GM04504 (cell line): Measurements from ENCODE around the gene OGDH.

ENCODE experiments used
- DNase-seq: peaks from one replicate; pipeline ENCODE4 v3.0.0-alpha.2; 2012; ENCODE audit warnings: low read depth

Gene OGDH

DNA sequence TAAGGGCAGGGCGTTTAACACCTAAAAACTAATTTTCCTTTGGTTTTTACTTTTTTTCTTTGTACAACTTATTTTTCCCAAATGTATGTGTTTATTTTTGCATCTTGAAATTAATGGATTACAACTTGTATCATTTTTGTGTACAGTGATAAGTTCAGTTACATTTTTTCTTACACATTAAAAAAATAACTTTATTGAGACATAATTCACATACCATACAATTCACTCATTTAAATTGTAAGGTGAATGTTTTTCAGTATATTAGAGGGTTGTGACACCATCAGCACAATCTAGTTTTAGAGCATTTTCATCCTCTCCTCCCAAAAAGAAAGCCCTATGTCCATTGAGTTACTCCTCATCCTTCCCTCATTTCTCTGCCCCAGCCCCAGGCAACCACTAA lies 11.6 kb downstream of the OGDH start:
- no peak for DNase-seq

DNA sequence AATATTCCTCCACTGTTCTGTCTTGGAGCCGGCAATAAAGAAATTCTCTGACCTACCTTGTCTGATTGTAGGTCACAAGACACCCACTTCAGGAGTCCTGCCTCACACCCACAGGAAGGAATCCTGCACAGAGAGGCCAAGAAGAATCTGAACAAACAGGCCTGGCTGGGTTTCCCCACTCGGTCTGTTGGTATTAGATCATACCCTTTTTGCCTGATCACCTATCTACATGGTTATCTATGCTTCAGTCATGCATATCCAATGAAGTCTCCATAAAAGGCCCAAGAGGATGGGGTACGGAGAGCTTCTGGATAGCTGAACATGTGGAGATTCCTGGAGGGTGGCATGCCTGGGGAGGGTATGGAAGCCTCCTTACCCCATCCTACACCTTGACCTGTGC lies 12.3 kb downstream of the OGDH start:
- DNase-seq, result no peak

DNA sequence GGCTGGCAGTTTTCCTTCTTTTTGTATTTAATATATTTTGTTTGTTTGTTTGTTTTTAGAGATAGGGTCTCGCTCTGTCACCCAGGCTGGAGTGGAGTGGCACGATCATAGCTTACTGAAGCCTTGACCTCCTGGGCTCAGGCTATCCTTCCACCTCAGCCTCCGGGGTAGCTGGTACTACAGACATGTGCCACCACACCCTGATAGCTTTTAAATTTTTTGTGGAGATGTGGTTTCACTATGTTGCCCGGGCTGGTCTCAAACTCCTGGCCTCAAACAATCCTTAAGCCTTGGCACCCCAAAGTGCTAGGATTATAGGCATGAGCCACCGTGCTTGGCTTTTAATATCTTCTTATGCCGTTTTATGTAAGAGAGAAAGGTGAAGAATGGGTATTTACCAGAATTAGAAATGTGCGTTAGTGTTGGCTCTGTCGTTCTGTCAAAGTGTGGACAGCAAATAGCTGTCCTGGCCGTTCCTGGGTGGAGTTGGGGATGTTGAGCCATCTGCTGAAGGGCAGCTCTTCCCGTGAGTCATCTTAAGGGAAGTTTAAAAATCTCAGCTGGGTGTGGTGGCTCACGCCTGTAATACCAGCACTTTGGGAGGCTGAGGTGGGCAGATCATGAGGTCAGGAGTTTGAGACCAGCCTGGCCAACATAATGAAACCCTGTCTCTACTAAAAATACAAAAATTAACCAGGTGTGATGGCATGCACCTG lies 14.8 kb downstream of the OGDH start:
- DNase-seq, result no peak

DNA sequence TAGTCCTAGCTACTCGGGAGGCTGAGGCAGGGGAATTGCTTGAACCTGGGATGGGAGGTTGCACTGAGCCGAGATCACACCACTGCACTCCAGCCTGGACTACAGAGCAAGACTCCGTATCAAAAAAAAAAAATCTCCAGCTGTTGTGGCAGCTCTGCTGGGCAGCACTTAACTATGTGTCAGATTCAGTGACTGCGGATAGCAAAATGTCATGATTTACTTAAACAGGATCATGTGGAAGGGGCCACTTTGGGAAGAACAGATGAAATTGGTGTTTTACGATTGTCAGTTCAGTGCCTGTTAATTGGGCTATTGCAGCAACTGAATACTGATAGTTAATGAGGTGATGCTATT lies 15.3 kb downstream of the OGDH start:
- no peak for DNase-seq

DNA sequence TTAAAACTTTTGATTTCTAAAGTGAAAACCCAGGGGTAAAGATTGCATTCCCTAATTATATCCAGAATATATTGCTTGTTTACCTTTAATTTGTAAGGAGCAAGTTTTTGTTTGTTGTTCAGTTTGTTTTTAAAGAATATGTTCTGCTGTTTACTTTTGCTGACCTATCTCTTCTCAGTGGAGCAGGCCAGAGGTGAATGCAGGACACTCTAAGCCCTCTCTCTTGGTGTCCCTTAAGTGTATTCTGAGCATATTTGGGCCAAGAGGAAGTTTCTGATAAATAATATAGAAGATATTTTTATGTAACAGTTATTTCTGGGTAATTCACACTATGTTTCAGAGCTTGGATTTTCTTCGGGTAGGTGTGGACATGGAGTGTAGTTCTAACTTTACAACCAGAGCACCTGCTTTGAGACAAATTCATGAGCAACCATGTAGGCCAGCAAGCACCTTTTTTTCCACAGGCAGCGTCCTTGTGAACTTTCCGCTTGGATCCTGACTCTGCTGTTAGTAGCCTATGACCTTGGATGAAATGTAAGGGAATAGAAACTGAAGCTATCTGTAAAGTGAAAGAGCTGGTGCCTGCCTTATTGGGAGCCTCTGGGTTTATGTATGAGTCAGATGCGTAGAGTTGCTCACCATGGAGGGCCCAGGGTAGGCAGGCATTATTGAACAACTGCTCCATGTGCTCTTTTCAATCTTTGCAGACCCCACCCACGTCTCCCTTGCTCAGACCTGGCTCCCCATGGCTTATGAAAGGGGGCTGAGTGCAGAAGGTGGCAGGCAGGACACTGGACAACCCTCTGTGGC lies 16.1 kb downstream of the OGDH start:
- DNase-seq, result no peak

DNA sequence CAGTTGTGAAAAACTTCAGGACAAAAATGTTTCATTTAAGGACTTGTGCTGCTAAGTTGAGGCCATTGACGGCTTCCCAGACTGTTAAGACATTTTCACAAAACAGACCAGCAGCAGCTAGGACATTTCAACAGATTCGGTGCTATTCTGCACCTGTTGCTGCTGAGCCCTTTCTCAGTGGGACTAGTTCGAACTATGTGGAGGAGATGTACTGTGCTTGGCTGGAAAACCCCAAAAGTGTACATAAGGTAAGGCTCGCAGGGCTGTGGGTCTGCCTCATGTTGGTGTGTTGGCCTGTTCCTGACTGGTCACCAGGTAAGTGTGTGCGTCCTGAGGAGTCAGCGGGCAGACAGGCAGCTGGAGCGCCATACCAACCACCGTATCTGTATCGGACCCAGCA lies 17.9 kb downstream of the OGDH start:
- DNase-seq, result no peak

DNA sequence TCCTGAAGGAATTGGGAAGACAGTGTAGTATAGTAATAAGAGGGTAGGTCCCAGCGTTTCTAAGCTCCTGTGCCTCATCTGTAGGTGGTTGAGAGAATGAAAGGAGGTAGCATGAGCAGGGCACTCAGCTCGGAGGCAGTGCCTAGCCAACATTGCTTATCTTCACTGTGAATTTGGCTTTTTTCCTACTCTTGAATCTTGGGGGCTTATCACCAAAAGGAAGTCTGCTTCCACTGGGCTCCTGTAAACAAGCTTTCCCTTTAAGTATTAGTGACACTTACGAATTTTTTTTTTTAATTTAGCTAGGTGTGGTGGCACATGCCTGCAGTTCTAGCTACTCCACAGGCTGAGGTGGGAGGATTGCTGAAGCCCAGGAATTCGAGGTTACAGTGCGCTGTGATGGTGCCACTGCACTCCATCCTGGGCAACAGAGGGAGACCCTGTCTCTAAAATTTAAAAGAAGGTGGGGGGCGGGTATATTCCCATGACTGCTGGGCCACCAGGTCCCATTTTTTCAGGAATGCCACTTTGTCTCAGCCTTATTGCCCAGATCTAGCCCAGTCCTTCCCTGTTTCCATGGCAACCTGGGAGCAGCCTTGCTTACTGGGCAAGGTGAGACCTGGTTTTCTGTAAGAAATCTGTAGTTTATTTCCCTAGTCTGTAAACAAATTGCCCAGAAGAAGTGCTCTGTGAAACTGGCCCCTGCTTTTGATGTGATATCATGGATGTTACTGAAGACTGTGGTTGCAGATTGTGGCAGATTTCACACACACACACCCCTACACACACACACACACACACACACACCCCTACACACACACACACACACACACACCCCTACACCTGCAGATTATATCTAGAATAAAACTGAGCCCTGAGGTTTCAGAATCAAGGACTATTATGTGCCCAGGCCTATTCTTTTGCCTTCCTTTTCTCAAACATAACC lies 19.4 kb downstream of the OGDH start:
- no peak for DNase-seq

DNA sequence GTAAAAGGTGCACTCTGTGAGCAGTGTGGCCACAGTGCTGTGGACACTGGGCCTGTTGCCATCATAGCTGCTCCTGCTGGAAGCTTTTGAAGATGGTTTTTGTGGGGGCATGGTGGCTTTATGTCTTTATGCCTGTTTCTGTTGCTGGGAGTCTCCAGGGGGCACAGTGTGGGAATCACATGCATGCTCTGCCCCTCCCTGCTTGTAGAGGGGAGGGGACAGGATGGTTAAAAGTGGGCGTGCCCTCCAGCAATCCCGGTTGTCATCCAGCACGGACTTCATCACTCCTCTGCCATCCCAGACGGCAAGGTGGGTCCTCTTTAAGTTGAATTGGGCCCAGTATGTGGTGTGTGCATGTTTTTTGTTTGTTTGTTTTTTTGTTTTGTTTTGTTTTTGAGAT lies 20.2 kb downstream of the OGDH start:
- no peak for DNase-seq

DNA sequence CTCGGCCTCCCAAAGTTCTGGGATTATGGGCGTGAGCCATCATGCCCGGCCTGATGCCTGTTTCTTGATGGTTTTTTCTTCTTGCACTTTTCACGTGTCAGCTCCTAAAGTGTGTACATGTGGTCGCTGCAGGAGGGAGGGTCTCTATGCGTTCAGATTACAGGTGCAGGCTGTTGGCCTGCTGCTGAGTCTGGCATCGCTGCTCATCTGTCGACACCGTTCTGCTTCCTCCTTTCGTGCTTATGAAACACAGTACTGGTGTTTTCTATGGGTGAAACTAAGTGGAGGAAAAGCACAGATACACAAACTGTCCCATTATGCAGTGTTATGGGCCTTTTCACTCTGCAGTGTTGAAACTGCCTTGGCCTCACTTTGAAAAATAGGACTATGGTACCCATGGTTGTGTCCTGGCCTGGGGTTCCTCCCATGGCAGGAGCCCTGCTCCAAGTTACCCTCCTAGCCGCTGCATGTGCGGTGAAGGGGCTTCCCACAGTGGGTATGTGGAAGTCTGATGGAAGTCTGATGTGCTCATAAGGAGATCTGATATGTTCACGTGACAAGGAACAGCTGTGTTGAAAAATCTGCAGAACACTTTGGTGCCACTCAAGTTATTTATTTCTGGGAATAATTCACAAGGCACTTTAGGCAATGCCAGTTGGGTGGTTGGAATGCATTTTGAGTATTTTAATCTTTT lies 23.5 kb downstream of the OGDH start:
- no peak for DNase-seq

DNA sequence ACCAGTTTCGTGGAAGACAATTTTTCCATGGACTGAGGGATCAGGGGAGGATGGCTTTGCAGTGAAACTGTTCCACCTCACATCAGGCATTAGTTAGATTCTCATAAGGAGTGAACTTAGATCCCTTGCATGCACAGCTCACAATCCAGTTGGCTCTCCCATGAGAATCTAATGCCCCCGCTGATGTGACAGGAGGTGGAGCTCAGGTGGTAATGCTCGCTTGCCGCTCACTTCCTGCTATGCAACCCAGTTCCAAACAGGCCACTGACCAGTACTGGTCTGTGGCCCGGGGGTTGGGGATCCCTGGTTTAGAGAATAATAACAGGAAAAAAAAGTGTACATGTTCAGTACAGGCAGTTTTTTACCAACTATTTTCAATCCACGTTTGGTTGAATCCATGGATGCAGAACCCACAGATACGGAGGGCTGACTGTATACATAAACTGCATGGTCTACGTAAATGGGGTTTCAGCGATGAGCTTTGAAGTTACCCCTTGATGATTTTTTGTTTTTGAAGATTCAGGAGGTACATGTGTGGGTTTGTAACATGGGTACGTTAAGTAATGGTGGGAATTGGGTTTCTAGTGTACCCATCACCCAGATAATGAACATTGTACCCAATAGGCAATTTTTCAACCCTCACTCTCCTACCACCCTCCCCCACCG lies 24.5 kb downstream of the OGDH start:
- no peak for DNase-seq

DNA sequence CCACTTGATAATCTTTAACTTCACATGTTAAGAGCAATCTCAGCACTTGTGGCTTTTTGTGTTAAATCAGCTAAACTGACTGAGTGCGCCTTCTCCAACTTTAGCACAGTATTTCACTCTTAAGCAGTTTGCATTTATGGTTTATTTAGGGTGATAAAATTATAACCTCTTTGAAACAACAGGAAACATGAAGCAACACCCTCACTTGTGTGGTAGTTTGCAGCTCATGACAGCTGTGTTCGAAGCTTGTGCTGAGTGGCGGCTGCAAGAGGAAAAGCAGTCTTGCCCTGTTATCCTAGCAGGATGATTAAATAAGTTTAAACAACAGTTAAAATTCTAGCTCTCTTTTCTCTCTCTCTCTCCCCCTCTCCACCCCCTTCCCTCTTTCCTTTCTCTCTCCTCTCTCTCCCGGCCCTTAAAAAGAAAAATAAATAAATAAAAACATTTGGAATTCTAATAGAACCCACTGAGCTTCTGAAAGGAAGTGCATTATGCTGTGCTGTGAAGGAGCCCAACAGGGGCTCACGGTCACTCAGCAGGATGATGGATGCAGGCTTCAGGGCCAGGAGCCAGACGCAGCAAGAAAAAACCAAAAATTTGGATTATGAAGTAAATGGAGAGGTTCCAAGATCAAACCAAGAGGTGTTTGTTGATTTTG lies 25.2 kb downstream of the OGDH start:
- DNase-seq, result no peak

DNA sequence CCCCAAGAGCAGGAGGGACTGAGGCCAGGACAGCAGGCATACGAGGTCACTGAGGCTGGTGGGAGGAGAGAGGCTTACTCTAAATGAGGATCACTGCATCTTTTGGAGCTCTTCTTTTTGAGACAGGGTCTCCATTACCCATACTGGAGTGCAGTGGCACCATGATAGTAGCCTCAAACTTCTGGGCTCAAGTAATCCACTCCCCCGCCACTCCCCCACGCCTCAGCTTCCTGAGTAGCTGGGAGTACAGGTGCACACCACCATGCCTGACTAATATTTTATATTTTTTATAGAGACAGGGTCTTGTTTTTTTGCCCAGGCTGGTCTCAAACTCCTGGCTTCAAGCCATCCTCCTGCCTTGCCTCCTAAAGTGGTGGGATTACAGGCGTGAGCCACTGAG lies 25.8 kb downstream of the OGDH start:
- no peak for DNase-seq

DNA sequence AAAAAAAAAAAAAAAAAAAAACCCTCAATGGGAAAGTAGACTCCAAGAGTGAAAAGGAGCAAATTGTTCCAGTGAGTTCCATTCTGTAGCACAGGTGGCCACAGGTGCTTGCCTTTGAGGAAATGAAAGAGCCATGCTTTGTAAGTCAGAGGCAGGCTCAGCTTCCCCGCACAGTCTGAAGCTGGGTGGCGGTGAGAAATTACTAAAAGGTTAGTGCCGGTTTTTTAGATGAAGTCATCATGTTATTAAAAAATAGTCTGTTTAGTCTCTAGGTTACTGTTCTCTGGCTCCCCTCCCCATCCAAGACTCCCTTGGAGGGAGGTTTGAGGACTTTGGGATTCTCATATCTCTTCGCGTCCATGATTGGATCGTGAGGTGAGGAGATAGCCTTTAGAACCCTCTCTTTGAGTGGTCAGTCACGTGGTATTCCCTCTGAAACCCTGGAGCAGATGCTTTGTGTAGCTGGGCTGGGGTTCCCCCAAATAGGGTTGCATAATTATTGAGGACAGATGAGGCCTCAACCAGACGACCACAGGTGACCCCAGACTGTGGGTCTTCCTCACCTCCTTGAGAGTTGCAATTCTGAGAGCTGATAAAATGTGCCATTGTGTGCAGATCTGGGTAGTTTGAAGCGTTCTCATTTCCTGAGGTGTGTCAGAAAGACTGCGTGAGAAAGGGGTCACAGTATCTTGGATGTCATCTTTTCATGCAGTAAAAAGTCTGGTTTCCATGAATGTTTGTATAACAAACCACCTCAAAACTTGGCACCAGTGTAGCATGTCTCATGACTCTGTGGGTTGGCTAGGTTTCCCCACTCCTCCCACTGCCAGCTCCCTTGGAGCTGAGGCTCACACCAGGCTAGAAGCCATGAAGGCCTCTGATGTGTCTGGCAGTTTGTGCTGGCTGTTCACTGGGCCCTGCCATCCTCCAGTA lies 27.1 kb downstream of the OGDH start:
- peak; percentile 97 for DNase-seq

DNA sequence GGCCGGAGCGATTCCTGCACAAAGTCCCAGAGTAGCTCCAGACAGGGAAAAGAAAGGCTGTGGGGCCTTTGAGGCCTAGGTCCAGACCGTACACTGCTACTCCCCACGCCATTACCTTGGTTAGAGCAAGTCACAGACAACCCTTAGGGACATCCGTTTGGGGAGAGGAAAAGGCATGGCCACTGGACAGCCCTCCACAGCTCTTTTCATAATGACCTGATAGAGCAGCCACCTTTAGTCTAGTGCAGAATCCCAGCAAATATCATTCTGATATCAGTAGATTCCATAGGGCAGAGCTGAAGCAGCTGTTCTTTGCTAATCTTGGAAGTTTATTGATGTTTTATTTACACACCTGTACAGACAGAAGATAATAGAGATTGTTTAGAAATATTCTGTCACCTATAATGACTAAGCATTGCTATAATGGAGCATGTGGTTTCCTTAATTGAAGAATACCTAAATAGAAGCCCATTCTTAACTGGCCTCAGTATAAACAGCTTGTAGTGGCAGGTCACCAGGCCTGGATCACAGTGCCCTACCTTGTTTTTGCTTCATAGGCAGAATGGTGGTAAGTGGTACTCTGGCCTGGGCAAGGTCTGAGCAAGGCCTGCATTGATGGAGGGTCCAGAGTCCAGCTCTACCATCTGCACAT lies 27.9 kb downstream of the OGDH start:
- no peak for DNase-seq

DNA sequence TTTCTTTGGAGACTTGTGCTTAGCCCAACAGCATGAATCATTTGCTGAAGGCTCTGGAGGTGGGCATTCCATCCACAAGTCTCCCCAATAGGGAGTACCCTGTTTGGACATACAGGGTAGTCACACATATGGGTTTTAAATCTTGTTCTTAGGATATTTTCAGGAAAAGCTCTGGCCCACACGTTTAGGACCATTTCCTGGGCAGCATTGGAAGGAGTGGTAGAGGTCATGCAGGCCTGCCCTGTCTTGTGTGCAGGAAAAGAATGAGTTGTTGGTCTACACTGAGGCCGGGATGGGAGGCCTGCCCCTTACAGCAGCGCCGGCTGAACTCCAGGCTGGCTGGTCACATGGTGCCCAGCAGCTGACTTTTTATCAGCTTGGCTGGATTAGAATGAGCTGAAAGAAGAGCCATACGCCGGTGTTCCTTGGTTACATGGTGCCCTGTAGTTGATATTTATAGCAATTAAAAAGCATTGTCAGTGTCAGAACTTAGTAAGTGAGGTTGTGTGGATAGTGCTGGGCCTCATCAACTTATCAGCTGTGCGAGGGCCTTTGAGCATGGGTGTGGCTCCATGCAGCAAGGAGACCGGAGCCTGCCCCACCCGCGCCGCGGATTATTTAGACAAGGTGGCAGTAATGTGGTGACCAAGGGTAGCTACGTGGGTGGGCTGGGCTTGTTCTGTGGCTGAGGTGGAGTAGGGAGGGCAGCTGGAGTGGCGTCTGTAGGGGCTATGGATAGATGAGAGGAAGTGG lies 28.6 kb downstream of the OGDH start:
- DNase-seq, result no peak

DNA sequence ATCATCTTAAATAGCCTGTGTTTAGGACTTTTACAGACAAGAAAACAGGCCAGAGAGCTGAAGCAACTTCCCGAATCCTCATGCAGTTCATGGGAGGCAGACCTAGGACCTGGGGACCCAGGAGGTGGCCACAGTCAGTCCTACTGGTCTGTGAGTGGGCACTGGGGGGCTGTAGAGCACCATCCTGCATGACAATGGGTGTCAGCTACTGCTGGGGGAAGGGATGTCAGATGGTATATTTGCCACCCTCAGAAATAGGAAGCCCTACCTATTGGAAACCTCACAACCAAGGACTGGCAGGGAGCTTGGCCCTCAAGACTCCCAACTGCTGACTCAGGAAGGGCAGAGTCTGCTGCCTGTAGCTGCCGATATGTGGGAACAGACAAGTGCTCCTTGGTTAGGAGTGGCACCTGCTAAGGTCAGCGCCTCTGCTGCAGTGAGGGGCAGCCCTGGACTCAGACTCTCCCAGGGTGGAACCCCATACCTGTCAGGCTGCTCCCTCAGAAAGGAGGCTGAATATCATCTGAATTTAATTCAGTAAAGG lies 29.7 kb downstream of the OGDH start:
- DNase-seq, result no peak

DNA sequence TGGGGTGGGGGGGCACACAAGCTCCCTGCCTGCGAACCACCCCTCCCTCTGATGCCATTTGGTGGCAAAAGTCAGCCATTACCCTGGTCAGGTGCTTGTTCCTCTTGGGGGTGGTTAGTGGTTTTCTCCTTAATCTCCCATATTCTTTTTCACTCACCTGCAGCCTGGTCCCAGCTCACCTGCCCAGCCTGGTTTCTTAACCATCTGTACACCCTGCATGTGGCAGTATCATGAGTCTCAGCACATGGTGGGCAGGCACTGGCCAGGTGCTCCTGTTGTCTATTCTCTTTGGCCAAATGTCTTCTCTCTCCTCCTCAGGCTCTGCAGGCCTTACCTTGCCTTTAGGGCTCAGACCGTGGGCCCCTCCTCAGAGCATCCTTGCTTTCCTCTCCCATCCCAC lies 30.5 kb downstream of the OGDH start:
- DNase-seq, result no peak
